Thoracic aorta (tissue), 2 donors: ENCODE measurements around the gene HS1BP3. TPM values are rescaled to one million over a fixed set of nuclear protein-coding genes. Genes with fewer than 3 reads are reported as not detected.

Source experiments
- ATAC-seq: fragments of 150-250 bp; one replicate; pipeline ENCODE4 v1.8.0; 2017; ENCODE audit warnings: low read depth; ENCODE audit not compliant: insufficient number of reproducible peaks, low FRiP score
- DNase-seq: peaks from one replicate; pipeline ENCODE4 v3.0.0-alpha.2; 2020; ENCODE audit warnings: low spot score
- H3K27ac ChIP-seq, 2 donors: fragments of 200-600 bp; sonication (generic); 1 replicate in 1 of 2; 2 replicates in 1 of 2; pipeline ENCODE4 v1.5.1; 2016; ENCODE audit warnings: mild to moderate bottlenecking in 2 of 2, moderate library complexity in 2 of 2
- H3K27me3 ChIP-seq: fragments of 200-600 bp; sonication (generic); replicated peaks from 2 replicates; pipeline ENCODE4 v1.6.0; 2016; ENCODE audit warnings: mild to moderate bottlenecking; ENCODE audit not compliant: insufficient read depth
- H3K36me3 ChIP-seq: fragments of 200-600 bp; sonication (generic); one replicate; pipeline ENCODE4 v1.5.1; 2016
- H3K4me1 ChIP-seq, 2 donors: fragments of 200-600 bp; sonication (generic); 1 replicate in 1 of 2; 2 replicates in 1 of 2; pipeline versions ENCODE4 v1.5.1 to v1.6.0; 2016; ENCODE audit warnings: low read depth in 2 of 2, mild to moderate bottlenecking in 1 of 2; ENCODE audit not compliant: control insufficient read depth in 1 of 2
- H3K4me3 ChIP-seq: fragments of 200-600 bp; sonication (generic); 2 replicates; pipeline ENCODE4 v1.5.1; 2016; ENCODE audit warnings: mild to moderate bottlenecking
- H3K9me3 ChIP-seq: fragments of 200-600 bp; sonication (generic); 2 replicates; pipeline ENCODE4 v1.5.1; 2016
- total RNA-seq, 2 donors: library from RNA; depleted of rRNA; stranded (reverse); fragments of >200 nt; gene quantifications; one replicate each; pipeline versions ENCODE4 v1.1.0 to v1.2.3, GENCODE V29; 2016
- TF ChIP-seq, protein P1 (sequence below): fragments of 200-600 bp; sonication (generic); IDR thresholded peaks from one replicate; pipeline ENCODE4 v1.5.1; 2019; ENCODE audit warnings: antibody characterized with exemption

The HS1BP3 gene
- total RNA-seq, 2 donors from 2014 or later, result 40.7 to 65.8 TPM

DNA sequence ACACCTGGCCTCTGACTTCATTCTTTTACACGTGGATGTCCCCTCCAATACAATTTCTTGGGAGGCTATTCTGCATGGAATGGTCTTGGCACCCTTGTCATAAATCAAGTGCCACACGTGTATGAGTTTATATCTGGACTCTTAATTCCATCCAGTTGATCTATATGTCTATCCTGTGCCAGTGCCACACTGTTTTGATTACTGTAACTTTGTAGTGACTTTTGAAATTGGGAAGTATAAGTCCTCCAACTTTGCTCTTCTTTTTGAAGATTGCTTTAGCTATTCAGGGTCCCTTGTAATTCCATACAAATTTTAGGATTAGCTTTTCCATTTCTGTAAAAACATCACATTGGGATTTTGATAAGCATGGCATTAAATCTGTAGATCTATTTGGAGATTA, 43.5 kb downstream of the HS1BP3 start:
- H3K27ac ChIP-seq, result no peak overlapping the region

GRCh38 chr2:20606198-20606597, 44.7 kb downstream of the HS1BP3 start:
- TF ChIP-seq, protein P1, sequence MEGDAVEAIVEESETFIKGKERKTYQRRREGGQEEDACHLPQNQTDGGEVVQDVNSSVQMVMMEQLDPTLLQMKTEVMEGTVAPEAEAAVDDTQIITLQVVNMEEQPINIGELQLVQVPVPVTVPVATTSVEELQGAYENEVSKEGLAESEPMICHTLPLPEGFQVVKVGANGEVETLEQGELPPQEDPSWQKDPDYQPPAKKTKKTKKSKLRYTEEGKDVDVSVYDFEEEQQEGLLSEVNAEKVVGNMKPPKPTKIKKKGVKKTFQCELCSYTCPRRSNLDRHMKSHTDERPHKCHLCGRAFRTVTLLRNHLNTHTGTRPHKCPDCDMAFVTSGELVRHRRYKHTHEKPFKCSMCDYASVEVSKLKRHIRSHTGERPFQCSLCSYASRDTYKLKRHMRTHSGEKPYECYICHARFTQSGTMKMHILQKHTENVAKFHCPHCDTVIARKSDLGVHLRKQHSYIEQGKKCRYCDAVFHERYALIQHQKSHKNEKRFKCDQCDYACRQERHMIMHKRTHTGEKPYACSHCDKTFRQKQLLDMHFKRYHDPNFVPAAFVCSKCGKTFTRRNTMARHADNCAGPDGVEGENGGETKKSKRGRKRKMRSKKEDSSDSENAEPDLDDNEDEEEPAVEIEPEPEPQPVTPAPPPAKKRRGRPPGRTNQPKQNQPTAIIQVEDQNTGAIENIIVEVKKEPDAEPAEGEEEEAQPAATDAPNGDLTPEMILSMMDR, result no peak

More for the DNA sequence above, 43.5 kb downstream of the HS1BP3 start:
- no peak overlapping the region for H3K4me3 ChIP-seq
- DNase-seq (no peak), ATAC-seq (no peak)
- TF ChIP-seq, protein P1, result no peak
- no peaks in the 10 kb centered on the region for H3K9me3 ChIP-seq
- H3K36me3 ChIP-seq, result no peaks in the 10 kb centered on the region
- H3K4me1 ChIP-seq, result peaks cover 7 to 46% of the 10 kb centered on the region in 2 donors
- H3K27me3 ChIP-seq, result no peaks in the 10 kb centered on the region

DNA sequence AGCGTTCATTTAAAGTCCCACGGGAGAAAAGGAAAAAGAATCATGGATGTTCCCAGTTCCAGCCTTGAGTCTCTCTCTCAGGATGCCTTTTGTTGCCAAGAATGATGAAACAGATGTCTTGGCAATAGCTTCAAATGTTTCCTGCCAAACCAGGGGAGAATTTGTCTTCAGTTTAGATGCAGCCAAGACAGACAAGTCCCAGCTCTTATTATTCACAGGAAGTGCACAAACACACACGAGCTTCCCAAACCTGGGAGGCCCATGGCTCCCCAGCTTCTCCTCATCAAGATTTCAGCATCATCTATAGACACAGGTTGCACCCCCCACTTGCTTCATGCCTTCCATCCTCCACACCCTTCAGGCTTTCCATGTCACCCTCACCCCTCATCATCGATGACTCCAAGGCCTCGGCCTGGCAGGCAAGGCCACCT, 45.9 kb downstream of the HS1BP3 start:
- H3K27ac ChIP-seq, result no peak overlapping the region
- no peaks in the 10 kb centered on the region for H3K9me3 ChIP-seq
- TF ChIP-seq, protein P1, result no peak
- H3K27me3 ChIP-seq, result no peaks in the 10 kb centered on the region
- H3K4me1 ChIP-seq, result peaks cover 0 to 26% of the 10 kb centered on the region in 2 donors
- no peaks in the 10 kb centered on the region for H3K36me3 ChIP-seq
- DNase-seq, result no peak
- ATAC-seq, result no peak
- H3K4me3 ChIP-seq, result no peak overlapping the region

More at GRCh38 chr2:20606198-20606597, 44.7 kb downstream of the HS1BP3 start:
- Histone ChIP-seq H3K9me3 (no peaks in the 10 kb centered on the region), H3K36me3 (no peaks in the 10 kb centered on the region), H3K4me3 (no peak overlapping the region), H3K27ac (no peak overlapping the region), H3K4me1 (peaks cover 0 to 34% of the 10 kb centered on the region in 2 donors), H3K27me3 (no peaks in the 10 kb centered on the region)
- ATAC-seq (no peak), DNase-seq (no peak)

DNA sequence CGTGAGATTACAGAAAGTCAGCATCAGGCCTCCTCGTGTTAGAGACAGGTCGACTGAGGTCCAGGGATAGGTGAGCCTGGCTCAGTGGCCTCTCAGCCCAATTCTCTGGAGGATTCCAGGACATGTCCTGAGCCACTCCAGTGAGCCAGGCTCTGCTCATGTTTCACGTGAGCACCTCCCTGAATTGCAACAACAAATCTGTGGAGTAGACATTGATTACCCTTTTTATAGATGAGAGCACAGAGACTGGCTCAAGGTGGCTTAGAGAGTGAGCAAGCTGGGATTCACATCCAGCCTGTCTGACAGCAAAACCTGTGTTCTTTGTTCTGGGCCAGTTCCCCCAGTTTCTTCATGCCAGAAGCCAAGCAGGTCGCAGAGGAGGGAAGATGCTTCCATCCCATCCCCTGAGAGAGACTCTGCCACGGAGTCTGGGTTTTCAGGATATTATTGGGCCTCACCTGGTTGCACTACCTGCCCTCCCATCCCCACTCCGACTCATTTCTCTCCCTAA, 46.4 kb downstream of the HS1BP3 start:
- H3K9me3 ChIP-seq, result no peaks in the 10 kb centered on the region
- TF ChIP-seq, protein P1, result no peak
- no peak overlapping the region for H3K4me3 ChIP-seq
- H3K36me3 ChIP-seq, result no peaks in the 10 kb centered on the region
- H3K27me3 ChIP-seq, result no peaks in the 10 kb centered on the region
- ATAC-seq (peak; percentile 13), DNase-seq (no peak)
- H3K27ac ChIP-seq, result no peak overlapping the region
- H3K4me1 ChIP-seq, result peaks cover 4 to 26% of the 10 kb centered on the region in 2 donors

- Histone ChIP-seq H3K27me3 (no peaks in the 10 kb centered on the region), H3K27ac (no peak overlapping the region), H3K9me3 (no peaks in the 10 kb centered on the region), H3K36me3 (no peaks in the 10 kb centered on the region), H3K4me3 (no peak overlapping the region), H3K4me1 (peaks cover 9 to 26% of the 10 kb centered on the region in 2 donors)
- no peak for DNase-seq
- no peak for ATAC-seq
- TF ChIP-seq, protein P1, result no peak
Observed at GRCh38 chr2:20603791-20604190, 47.1 kb downstream of the HS1BP3 start.
